SK-MEL-5 (cell line): ENCODE measurements around the gene ACSL6. TPM values are rescaled to one million over a fixed set of nuclear protein-coding genes. Genes with fewer than 3 reads are reported as not detected.

Source experiments
- DNase-seq: peaks from one replicate; pipeline ENCODE4 v3.0.0-alpha.2; 2016; ENCODE audit warnings: low read depth, low spot score
- in situ Hi-C: cut with HindIII; loops from 2 replicates; pipeline ENCODE4 v1.10.0; 2016; ENCODE audit warnings: low sequenced_read_pairs, high pct_unique_total_duplicates, low pct_unique_long_range_greater_than_20kb
- polyA plus RNA-seq, 2 experiments: library from polyadenylated mRNA; depleted of rRNA; stranded (reverse); fragments of >200 nt; gene quantifications; 2 replicates each; pipeline ENCODE4 v1.2.3, GENCODE V29; 2015
- total RNA-seq: library from RNA; depleted of rRNA; stranded (reverse); fragments of >200 nt; shearing (Covaris generic); gene quantifications from 2 replicates; pipeline ENCODE4 v1.2.3, GENCODE V29; 2014; rRNA removed

The ACSL6 gene
- total RNA-seq = 0.05 and 0.45 TPM in 2 replicates
- polyA plus RNA-seq (2015; cell fraction: cytosol; rRNA removed) = 0.07 and 1.3 TPM in 2 replicates
- polyA plus RNA-seq (2015; cell fraction: nucleus; rRNA removed) = 1.0 TPM in 2 replicates

- no peak for DNase-seq
- in situ Hi-C loops = no loop called here
Observed at GRCh38 chr5:132011622-132012343, at the start of gene ACSL6. TSS of gene ACSL6 (minus strand) at chr5:132011658. CDS start at chr5:132011553, 105 bp downstream.

GRCh38 chr5:132060501-132061161 is 49.2 kb upstream of the ACSL6 start, which contains the start of gene IL3:
TSS of gene IL3 (plus strand) at chr5:132060655. CDS start at chr5:132060707, 52 bp downstream.
- in situ Hi-C loops = no loop called here
- no peak for DNase-seq

DNA sequence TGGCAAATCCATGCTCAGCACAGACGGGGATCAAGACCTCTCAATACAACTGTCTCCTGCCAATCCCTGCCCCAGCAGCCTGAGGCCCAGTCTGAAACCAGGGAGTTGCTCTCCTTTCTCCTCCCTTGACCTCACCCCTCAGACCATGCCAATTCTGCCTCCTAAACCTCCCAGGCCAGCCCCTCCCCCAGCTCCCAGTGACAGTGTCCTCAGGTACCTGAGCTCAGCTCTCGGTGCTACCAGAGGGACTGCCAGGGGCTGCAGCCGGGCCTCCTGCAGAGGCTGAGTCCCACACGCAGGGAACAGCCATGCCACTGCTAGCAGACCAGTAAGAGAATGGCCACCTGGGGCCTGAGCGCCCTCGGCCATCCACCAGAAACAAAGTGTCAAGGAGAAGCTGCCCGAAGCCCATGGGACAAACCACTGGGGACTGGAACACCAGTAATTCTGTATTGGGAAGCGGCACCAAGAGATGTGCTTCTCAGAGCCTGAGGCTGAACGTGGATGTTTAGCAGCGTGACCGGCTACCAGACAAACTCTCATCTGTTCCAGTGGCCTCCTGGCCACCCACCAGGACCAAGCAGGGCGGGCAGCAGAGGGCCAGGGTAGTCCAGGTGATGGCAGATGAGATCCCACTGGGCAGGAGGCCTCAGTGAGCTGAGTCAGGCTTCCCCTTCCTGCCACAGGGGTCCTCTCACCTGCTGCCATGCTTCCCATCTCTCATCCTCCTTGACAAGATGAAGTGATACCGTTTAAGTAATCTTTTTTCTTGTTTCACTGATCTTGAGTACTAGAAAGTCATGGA is 48.4 kb upstream of the ACSL6 start:
- DNase-seq = no peak
- in situ Hi-C loops = no loop called here

GRCh38 chr5:132059043-132059695 is 47.7 kb upstream of the ACSL6 start:
- in situ Hi-C loops = no loop called here
- no peak for DNase-seq

GRCh38 chr5:132058646-132059042 is 47.2 kb upstream of the ACSL6 start:
- in situ Hi-C loops = no loop called here
- no peak for DNase-seq

DNA sequence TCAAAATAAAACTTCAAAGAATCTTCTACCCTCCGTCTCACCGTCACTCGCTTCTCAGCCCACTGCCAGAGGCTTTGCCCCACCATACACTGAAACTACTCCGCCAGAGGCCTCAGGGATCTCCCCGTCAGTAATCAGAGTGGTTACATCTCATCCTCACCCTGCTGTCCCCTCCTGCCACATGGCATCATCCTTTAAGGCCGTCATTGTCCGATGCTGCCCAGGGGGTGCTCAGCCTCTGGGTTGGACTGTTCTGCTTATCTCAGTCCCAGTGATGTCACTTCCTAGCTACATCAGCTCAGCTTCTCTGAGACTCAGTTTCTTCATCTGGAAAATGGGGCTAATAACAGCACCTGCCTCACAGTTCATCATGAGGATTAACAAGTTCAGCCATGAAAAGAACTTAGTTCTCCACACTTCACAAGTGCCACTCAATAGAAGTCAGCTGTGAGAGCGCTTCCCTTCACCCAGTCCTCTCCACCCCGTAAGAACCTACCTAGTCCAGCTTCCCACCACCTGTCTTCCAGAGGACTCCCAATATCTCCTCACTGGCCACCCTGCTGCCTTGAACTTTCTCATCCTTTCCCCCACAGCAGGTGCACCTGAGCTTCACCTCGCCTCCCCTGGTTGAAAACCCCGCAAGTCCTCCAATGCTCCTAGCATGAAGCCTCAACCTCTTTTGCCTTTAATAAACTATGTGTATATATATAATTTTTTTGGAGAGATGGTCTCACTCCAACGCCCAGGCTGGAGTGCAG is 46.2 kb upstream of the ACSL6 start:
- in situ Hi-C loops = no loop called here
- no peak for DNase-seq

DNA sequence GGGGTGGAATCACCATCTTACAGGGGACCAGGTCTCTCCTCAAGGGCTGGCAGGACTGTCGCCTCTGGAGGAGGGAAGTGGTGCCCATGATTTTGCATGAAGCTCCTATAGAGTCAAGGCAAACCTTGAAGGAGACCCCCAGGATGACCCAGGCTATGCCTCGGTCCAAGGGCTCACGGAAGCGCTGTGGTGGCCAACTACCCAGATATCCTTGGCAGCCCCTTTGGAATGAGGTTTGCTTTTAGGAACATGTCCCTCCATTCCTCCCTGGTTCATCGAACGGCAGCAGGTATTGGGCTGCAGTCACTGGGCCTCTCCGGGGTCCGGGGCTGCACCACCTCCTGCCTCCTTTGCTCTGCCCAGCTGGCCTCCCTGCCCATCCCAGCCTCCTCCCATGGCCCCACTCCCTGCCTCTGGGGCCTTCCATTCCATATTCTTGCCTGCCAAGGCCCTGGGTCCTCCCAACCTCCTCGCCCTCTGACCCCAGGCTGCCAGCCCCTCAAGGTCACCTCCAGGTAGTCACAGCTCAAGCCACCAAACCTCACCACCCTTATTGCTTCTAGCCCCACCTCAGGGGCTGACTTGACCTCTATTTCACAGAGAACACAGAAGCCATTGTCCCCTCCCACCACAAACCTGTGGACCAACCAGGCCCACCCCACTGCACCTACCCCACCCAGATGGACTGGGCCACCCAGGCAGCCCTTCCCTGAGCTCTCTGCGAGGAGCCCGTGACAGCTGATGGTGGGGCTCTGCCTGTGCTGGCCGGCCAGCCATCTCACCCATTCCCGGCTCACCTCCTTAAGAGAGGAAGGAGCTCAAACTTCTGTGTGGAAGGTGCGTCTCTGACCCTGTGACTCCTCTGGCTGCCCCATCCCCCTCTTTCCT is 45.4 kb upstream of the ACSL6 start:
- DNase-seq = no peak
- in situ Hi-C loops = no loop called here

GRCh38 chr5:132055808-132056609 is 44.6 kb upstream of the ACSL6 start:
- DNase-seq = no peak
- in situ Hi-C loops = no loop called here

GRCh38 chr5:132055441-132055807 is 44.0 kb upstream of the ACSL6 start:
- in situ Hi-C loops = no loop called here
- no peak for DNase-seq

GRCh38 chr5:132054697-132055440 is 43.4 kb upstream of the ACSL6 start:
- in situ Hi-C loops = no loop called here
- DNase-seq = no peak

- in situ Hi-C loops = no loop called here
- no peak for DNase-seq
Observed at GRCh38 chr5:132054031-132054696, 42.7 kb upstream of the ACSL6 start.

DNA sequence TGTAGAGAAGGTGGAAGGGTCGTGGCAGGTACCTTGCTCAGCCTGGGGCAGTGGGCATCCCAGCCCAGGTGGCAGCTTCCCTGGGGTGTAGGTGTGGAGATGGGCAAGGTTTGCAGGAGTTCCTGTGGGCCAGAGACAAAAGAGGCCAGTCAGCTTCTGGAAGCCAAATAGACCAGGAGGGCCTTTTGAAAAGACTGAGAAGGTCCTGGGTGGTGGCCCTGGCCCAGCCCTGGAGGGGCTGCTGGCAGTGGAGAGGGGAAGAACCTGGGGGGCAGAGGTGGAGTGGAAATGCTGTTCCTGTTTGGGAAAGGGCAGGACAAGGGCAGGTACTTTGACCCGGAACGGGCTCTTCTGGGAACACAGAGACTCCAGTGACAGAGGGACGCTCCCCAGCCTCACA is 42.0 kb upstream of the ACSL6 start:
- in situ Hi-C loops = no loop called here
- DNase-seq = no peak

- in situ Hi-C loops = no loop called here
- no peak for DNase-seq
Observed at GRCh38 chr5:132052520-132052919, 41.1 kb upstream of the ACSL6 start.
